ENCODE data around the gene SNX2. TPM values are rescaled to one million over a fixed set of nuclear protein-coding genes. Genes with fewer than 3 reads are reported as not detected.

SNX2 gene
- total RNA-seq, 1 donor from 2014 or later: 77.1 TPM

DNA sequence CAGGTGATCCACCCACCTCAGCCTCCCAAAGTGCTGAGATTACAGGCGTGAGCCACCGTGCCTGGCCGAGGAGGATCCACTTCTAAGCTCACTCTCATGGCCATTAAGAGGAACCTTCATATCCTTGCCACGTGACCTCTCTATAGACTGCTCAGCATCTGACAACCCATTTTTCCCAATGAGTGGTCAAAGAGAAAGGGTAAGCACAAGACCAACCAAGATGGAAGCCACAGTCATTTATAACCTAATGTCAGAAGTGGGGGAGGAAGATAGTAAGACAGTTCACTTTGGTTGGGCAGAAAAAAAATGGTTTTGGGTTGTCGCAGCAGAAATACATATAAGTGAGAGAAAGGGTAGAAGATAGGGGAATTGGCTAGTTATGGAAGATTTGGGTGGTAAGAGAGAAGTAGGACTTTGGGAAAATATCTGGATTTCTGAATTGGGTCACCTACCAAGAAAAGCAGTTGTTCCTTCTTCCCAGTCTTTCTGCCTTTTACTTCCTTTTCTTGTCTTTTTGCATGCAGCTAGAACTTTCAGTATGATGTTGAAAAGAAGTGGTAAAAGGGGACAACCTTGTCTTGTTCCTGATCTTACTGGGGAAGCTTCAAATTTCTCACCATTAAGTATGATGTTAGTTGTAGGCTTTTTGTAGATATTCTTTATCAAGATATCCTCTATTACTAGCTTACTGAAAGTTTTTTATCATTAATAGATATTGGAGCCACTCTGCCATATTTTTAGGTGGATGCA lies 15.6 kb downstream of the SNX2 start:
- TF ChIP-seq, protein P1, sequence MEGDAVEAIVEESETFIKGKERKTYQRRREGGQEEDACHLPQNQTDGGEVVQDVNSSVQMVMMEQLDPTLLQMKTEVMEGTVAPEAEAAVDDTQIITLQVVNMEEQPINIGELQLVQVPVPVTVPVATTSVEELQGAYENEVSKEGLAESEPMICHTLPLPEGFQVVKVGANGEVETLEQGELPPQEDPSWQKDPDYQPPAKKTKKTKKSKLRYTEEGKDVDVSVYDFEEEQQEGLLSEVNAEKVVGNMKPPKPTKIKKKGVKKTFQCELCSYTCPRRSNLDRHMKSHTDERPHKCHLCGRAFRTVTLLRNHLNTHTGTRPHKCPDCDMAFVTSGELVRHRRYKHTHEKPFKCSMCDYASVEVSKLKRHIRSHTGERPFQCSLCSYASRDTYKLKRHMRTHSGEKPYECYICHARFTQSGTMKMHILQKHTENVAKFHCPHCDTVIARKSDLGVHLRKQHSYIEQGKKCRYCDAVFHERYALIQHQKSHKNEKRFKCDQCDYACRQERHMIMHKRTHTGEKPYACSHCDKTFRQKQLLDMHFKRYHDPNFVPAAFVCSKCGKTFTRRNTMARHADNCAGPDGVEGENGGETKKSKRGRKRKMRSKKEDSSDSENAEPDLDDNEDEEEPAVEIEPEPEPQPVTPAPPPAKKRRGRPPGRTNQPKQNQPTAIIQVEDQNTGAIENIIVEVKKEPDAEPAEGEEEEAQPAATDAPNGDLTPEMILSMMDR (IDR thresholded peaks at IDR 0.05; ENCODE audit: insufficient read depth, low read length, poor library complexity, severe bottlenecking): no peak
- no peak for DNase-seq (ENCODE audit: low read depth)
- H3K27me3 ChIP-seq (ENCODE audit: control insufficient read depth, insufficient read depth, low read length): no peaks in the 10 kb centered on the region

DNA sequence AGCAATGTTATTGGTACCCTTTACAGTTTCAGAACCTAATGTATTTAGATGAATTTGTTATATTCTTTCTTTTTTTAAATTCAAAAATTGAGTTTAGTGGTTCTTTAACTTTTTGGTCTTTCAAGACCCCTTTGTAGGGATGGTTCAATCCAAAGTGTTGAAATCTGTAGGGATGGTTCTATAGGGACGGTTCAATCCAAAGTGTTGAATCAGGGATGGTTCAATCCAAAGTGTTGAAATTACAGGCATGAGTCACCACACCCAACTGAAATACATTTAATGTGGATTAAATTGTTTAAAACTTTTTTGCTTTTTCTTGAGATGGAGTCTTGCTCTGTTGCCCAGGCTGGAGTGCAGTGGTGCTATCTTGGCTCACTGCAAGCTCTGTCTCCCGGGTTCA lies 30.6 kb downstream of the SNX2 start:
- no peak for DNase-seq (ENCODE audit: low read depth)
- Histone ChIP-seq H3K36me3 (ENCODE audit: control insufficient read depth, insufficient read depth, low read length) (no peaks in the 10 kb centered on the region), H3K27me3 (ENCODE audit: control insufficient read depth, insufficient read depth, low read length) (no peaks in the 10 kb centered on the region), H3K4me3 (ENCODE audit: low read depth, low read length) (no peak overlapping the region)
- TF ChIP-seq, protein P1 (IDR thresholded peaks at IDR 0.05; ENCODE audit: insufficient read depth, low read length, poor library complexity, severe bottlenecking): no peak

More for the DNA sequence above, 15.6 kb downstream of the SNX2 start:
- H3K36me3 ChIP-seq (ENCODE audit: control insufficient read depth, insufficient read depth, low read length): no peaks in the 10 kb centered on the region
- no peak overlapping the region for H3K4me3 ChIP-seq (ENCODE audit: low read depth, low read length)

GRCh38 chr5:122810405-122810804 lies 35.5 kb downstream of the SNX2 start:
- H3K4me3 ChIP-seq (ENCODE audit: low read depth, low read length): no peak overlapping the region
- DNase-seq (ENCODE audit: low read depth): no peak
- TF ChIP-seq, protein P1 (IDR thresholded peaks at IDR 0.05; ENCODE audit: insufficient read depth, low read length, poor library complexity, severe bottlenecking): no peak
- no peaks in the 10 kb centered on the region for H3K36me3 ChIP-seq (ENCODE audit: control insufficient read depth, insufficient read depth, low read length)
- no peaks in the 10 kb centered on the region for H3K27me3 ChIP-seq (ENCODE audit: control insufficient read depth, insufficient read depth, low read length)

DNA sequence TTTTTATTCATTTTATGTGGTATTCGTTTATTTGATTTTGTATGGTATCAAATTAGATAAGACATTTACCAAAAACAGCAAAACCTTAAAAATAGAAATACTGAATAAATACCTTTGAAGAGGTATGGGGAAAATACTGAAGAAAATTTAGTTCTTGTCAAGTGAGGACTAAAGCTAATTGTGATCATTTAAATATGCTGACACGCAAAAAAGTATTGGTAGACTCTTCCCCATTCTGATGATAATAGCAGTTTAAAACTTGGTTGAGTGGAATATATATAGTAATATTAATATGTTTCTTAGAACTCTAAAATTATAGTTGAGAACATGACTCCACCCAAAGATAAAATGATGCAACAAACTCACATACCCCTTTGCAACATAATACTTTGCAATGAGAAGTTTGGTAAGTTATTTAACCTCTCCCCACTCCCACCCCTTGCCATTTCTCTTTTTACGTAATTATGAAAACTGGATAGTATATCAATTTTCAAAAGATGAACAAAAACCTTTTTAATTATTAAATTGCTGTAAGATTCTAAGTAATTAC lies 40.4 kb downstream of the SNX2 start:
- TF ChIP-seq, protein P1 (IDR thresholded peaks at IDR 0.05; ENCODE audit: insufficient read depth, low read length, poor library complexity, severe bottlenecking): no peak
- Histone ChIP-seq H3K4me3 (ENCODE audit: low read depth, low read length) (no peak overlapping the region), H3K36me3 (ENCODE audit: control insufficient read depth, insufficient read depth, low read length) (no peaks in the 10 kb centered on the region), H3K27me3 (ENCODE audit: control insufficient read depth, insufficient read depth, low read length) (no peaks in the 10 kb centered on the region)
- no peak for DNase-seq (ENCODE audit: low read depth)

GRCh38 chr5:122816756-122817155 lies 41.9 kb downstream of the SNX2 start:
- H3K36me3 ChIP-seq (ENCODE audit: control insufficient read depth, insufficient read depth, low read length): no peaks in the 10 kb centered on the region
- no peak for DNase-seq (ENCODE audit: low read depth)
- no peaks in the 10 kb centered on the region for H3K27me3 ChIP-seq (ENCODE audit: control insufficient read depth, insufficient read depth, low read length)
- TF ChIP-seq, protein P1 (IDR thresholded peaks at IDR 0.05; ENCODE audit: insufficient read depth, low read length, poor library complexity, severe bottlenecking): no peak
- H3K4me3 ChIP-seq (ENCODE audit: low read depth, low read length): no peak overlapping the region
